NOMO-1 treated with DMSO at 0.1 percent for 48 hours (cell line): ENCODE data around the gene RNF144A.

Experiments used
- DNase-seq: peaks from one replicate; lab custom pipeline; 2025; ENCODE audit not compliant: unreplicated experiment; lab: John Stamatoyannopoulos, UW

The RNF144A gene

DNA sequence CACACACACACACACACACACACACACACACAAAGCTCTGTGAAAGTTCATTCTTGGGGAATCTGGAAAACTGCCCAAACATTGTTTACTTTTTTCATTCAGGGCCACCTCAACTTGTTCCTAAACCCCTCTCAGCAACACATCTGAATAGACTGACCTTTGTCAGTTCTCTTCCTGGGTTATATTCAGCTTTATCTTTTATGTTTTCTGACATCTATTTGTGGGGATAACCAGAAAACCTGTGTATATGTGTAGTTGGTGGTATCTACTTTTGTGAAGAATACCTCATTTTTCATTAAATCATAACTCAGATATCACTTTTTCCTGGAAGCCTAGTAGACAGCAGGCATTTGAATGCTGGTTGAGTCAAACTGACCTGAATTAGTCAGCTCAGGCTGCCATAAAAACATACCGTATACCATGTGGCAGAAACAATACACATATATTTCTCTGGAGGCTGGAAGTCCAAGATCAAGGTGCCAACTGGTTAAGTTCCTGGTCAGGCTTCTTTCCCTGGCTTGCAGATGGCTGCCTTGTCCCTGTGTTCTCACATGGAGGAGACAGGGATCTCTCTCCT is 11.0 kb upstream of the RNF144A start:
- no peak for DNase-seq

- DNase-seq, result no peak
These were observed 8.9 kb upstream of the RNF144A start for GRCh38 chr2:6908291-6908690.

DNA sequence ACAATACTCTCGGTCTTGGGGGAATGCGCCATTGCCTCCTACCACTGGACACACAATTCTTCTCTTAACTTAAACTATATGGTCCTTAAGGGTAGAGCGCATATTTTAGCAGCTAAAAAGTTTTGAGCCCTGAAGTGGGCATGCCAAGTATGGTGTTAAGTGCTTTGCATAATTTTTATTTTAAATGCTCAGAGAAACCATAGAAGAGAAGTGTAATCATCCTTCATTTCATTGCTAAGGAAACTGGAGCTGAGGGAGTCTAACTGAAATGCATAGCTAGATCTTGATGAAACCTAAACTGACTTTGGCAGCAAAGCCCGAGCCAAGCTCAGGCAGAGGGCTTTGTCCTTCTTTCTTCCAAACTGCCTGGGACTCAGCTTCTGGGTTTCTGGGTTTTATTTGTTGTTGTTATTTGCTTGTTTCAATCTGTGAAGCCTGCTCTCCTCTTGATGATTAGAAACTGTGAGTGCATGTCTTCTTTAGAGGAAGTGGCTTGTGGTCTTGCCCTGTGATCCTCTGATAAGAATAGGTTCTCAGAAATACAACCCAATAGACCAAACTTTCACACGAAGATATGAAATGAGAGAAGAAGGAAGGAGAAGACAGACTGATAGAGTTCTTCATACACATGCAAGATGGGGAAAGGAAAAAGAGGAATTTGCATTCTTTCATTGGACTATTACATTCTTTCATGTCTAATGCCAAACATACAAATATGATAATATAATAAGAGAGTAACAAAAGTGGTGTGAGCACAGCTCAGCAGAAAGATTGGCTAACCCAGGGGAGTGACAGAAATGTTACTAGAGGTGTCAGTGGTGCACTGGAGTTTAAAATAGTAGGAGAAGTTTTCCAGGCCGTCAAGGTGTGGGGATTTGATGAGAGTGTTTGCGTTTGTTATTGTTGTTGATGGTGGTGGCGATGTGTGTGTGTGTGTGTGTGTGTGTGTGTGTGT is 7.5 kb upstream of the RNF144A start:
- peak; percentile 83 for DNase-seq

DNA sequence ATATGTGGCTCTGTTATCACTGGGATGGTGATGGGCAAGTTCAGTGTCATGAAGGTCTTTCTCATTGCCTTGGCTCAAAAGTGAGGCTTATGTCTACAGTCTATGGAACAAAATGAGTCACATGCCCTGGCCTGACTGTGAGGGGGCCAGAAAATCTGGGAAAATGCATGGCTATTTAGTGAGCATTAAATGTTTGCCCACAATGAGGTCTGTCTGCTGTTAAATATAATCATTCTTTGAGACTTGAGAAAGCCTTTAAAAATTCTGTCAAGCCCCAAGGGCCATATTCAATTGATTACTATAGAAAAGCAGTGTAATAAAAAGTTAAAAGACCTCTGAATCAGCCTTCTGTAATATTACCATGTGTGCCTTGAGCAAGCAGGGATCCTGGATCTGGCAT is 5.5 kb upstream of the RNF144A start:
- DNase-seq, result no peak

DNA sequence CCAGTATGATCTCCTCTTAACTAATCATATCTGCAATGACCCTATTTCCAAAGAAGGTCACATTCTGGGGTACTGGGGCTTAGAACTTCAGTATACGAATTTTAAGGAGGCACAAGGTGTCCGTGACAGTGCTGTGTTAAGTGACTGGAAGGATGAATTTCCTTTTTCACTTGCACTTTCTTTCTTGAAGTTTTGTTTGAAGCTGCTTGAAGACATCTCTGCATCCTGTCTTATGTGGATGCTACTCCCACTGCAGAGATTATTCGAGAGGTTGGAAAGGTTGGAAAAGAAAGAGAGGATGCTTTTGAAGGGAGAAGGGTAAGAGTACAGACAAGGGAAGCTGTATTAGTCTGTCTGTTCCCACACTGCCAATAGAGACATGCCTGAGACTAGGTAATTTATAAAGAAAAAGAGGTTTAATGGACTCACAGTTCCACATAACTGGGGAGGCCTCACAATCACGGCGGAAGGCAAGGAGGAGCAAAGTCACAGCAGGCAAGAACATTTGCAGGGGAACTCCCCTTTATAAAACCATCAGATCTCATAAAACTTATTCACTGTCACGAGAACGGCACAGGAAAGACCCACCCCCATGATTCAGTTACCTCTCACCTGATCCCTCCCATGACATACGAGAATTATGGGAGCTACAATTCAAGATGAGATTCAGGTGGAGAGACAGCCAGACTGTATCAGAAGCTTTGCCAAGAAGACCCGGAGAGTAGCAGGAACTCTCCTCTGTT is 3.6 kb upstream of the RNF144A start:
- no peak for DNase-seq

DNA sequence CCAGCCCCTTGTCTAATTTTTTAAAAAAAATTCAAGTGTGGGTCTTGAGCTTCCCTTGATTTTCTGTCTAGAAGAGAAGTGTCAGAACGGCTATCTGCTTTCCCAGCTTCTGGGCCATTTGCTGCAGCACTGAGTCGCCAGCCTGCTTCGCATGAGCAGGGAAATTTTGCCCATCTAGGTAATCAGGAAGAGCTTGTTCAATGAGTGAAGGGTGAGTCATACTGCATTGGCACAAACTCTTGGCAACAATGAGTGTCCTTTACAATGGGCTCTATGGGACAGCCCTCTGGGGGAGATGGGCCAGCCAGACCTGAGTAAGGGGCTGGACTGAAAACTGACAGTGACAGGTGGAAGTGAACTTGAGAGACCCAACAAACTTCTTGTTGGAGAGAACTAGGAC is 2.4 kb upstream of the RNF144A start:
- DNase-seq, result no peak

GRCh38 chr2:6915399-6915798 is 1.8 kb upstream of the RNF144A start:
- no peak for DNase-seq

DNA sequence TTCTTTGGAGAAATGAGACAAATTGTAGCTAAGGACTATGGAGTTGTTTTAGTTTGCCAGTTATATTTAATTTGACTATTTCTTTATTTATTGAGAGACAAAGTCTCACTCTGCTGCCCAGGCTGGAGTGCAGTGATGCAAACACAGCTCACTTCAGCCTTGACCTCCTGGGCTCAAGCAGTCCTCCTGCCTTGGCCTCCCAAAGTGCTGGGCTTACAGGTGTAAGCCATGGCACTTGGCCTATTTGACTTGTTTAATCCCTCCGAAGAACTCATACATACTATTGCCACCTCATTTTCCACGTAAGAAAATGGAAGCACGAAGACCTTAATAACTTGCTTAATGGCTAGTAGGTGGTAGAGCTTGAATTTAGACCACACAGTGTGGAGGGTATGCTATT is 988 bp upstream of the RNF144A start:
- no peak for DNase-seq

GRCh38 chr2:6916736-6917070 is 509 bp upstream of the RNF144A start:
- no peak for DNase-seq

DNA sequence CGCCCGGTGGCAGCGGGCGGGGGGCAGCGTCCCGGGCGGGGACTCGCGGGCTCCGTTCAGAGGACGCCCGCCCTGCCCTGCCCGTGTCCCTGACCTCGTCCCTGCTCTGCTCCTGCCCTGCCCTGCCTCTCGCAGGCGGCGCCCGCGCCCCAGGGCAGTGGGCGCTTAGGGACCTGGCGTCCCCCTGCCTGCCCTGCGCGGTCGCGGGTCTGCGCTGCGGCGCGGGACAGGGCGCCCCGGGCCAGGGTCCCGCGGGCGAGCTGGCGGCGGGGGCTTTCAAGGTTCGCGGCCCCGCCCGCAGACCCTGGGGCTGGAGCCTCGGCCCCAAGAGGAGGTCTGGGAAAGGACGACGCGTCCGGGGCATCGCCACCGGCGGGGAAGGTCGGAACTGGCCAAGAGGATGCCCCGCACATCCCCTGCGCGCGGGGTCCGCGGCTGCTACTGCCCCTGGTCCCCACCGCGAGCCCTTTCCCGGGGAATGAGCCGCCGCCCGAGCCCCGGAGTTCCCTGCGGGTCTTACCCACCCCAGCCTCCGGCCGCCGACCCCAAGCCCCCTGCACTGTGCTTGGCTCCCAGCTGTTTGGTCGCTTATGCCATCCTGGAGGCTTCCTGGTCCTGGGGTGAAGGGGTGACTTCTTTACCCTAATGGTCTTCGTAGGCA is 679 bp downstream of the RNF144A start:
- peak; percentile 30 for DNase-seq

DNA sequence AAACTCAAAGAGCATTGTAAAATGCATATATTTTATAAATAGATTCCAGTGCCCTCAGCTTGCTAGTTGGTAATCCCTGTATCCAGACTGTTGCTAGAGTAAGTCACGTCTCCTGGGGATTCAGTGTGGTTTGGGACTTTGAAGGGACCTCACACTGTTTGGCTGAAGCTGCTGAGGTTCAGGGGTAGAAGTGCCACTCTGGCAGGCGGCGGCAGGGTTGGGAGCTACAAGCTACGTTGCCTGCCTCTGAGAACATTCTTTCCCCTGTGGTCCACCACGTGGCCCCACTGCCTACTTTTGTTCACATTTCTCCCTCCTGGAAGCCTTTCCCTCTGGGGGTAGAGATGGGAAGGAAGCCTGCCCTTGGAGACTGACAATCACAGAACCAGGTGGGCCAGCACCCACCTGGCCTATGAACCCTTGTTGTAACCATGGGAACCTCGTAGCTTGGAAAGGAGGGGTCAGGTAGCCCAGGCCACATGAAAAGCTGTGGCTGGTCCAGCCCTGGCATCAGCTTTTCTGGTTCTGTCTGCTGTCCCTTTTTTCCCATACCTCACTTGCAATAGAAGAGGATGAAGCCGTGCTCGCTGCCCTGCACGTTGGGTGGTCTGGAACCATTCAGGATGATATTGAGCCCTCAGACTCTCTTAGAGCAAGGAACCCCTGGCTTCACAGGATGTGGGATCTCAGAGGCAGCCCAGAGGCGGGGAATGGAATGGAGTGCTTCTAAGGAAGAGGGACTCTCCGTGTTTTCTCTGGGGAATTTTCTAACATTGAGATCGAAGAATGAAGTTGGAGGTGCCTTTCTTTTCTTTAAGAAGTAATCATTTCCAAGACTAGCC is 2.9 kb downstream of the RNF144A start:
- DNase-seq, result no peak

GRCh38 chr2:6920743-6921064 is 3.5 kb downstream of the RNF144A start:
- no peak for DNase-seq

DNA sequence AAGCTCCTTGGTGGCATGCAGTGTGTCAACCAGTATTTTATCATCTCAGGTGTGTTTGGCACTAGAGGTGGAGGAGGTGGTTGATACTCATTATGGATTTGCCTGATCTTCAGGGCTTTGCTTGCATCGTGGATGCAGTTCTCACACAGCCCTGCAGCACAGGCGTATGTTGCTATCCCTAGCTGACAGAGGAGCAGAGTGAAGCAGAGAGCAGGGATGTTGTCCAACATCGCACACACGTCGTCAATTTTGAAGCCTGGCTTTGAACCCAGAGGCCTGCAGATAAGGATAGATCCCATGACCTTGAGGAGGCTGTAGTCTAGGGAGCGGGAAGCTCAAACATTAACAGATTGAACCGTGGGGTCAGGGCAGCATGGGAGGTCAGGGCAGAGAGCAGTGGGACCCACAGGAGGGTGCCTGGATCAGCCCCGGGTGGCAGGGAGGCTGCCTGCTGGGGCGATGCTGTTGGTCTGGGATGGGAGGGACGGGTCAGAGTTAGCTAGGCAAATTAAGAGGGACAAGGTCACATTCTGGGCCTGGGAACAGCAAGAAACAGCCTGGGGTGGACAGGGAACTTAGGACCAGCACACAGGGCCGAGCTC is 4.2 kb downstream of the RNF144A start:
- DNase-seq, result no peak

GRCh38 chr2:6922201-6922656 is 5.0 kb downstream of the RNF144A start:
- no peak for DNase-seq

DNA sequence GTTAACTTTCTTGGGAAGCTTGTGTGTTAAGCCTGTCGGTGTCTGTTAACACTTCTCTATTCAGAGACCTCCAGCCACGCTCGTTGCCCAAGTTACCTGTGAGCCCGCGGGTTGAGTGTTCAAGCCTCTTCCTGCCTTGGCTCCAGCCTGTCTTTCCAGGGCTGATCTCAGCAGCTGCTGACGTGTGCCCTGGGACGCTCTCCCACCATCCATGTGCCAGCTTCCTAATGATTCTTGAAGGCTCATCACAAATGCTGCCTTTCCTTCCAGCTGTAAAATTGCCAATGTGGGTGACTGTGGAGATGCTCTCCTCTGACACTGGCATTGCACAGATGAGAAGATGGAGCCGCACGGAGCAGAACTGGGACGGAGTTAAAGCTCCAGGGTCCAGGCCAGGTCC is 6.1 kb downstream of the RNF144A start:
- DNase-seq, result no peak

- DNase-seq, result no peak
These were observed 7.1 kb downstream of the RNF144A start for GRCh38 chr2:6924101-6924923.

- DNase-seq, result no peak
These were observed 7.8 kb downstream of the RNF144A start for GRCh38 chr2:6924924-6925409.

GRCh38 chr2:6926071-6926732 is 9.0 kb downstream of the RNF144A start:
- no peak for DNase-seq

- no peak for DNase-seq
These were observed 10.0 kb downstream of the RNF144A start for GRCh38 chr2:6927186-6927585.
